Tibial nerve (tissue), 4 donors: ENCODE results near the gene GSK3B. TPM values are rescaled to one million over a fixed set of nuclear protein-coding genes. Genes with fewer than 3 reads are reported as not detected.

Experiments
- DNase-seq, 2 donors: peaks; one replicate each; pipeline ENCODE4 v3.0.0-alpha.2; 2019; ENCODE audit warnings: low spot score in 2 of 2
- H3K27ac ChIP-seq, 4 donors: fragments of 200-600 bp; sonication (generic) in 3 of 4; one replicate each; pipeline ENCODE4 v1.5.1; 2017 to 2019; ENCODE audit warnings: mild to moderate bottlenecking in 1 of 4
- H3K27me3 ChIP-seq, 2 donors: fragments of 200-600 bp; sonication (generic) in 1 of 2; one replicate each; pipeline versions ENCODE4 v1.5.1 to v1.6.0; 2017 to 2019
- H3K36me3 ChIP-seq, 3 donors: fragments of 200-600 bp; sonication (generic); one replicate each; pipeline ENCODE4 v1.5.1; 2018 to 2019
- H3K4me1 ChIP-seq, 4 donors: fragments of 200-600 bp; sonication (generic) in 3 of 4; one replicate each; pipeline ENCODE4 v1.5.1; 2017 to 2019
- H3K4me3 ChIP-seq, 4 donors: fragments of 200-600 bp; sonication (generic) in 3 of 4; one replicate each; pipeline ENCODE4 v1.5.1; 2017 to 2019; ENCODE audit warnings: mild to moderate bottlenecking in 1 of 4, moderate library complexity in 1 of 4
- H3K9me3 ChIP-seq, 4 donors: fragments of 200-600 bp; sonication (generic) in 3 of 4; one replicate each; pipeline ENCODE4 v1.5.1; 2017 to 2019
- CTCF ChIP-seq, 5 experiments: fragments of 200-600 bp in 3 of 5; fragments of 450-650 bp in 2 of 5; sonication (generic) in 3 of 5; IDR thresholded peaks; one replicate each; pipeline ENCODE4 v1.5.1; 2016 to 2019; ENCODE audit warnings: antibody characterized with exemption in 5 of 5, mild to moderate bottlenecking in 3 of 5, moderate library complexity in 2 of 5
- EP300 ChIP-seq, 2 donors: sonication (generic); formaldehyde crosslinking; IDR thresholded peaks; one replicate each; pipeline ENCODE4 v1.6.1; 2017; ENCODE audit warnings: antibody characterized with exemption in 2 of 2, mild to moderate bottlenecking in 1 of 2
- POLR2A ChIP-seq, 2 donors: fragments of 450-650 bp; IDR thresholded peaks; one replicate each; pipeline ENCODE4 v1.6.1; 2017; ENCODE audit warnings: antibody characterized with exemption in 2 of 2, mild to moderate bottlenecking in 2 of 2, moderate library complexity in 2 of 2
- WGBS, 2 donors: methylation state at CpG; one replicate each; pipeline ENCODE4 v1.1.5; 2018; 5-methylcytosine and 5-hydroxymethylcytosine counted together
- total RNA-seq, 4 donors: library from RNA; depleted of rRNA; stranded (reverse); fragments of >200 nt; gene quantifications; one replicate each; pipeline ENCODE4 v1.1.0, GENCODE V29; 2016

The GSK3B gene
- total RNA-seq, 4 donors from 2014 or later: 22.6 to 39.3 (median 28.5) TPM

GRCh38 chr3:119934249-119934648, 160.0 kb downstream of the GSK3B start:
- Histone ChIP-seq H3K9me3 (peaks cover 0 to 5% (median 0%) of the 10 kb centered on the region in 4 donors), H3K4me1 (peaks cover 0 to 14% (median 0%) of the 10 kb centered on the region in 4 donors), H3K27ac (no peak overlapping the region), H3K36me3 (no peaks in the 10 kb centered on the region), H3K27me3 (no peaks in the 10 kb centered on the region), H3K4me3 (no peak overlapping the region)
- 89 to 91% methylated on average over 3 of the region's 3 CpGs for WGBS, 2 donors
- no peak for DNase-seq
- TF ChIP-seq EP300 (IDR thresholded peaks at IDR 0.05): no peak
- TF ChIP-seq POLR2A (IDR thresholded peaks at IDR 0.05): no peak
- TF ChIP-seq CTCF (IDR thresholded peaks at IDR 0.05): no peak

- peaks cover 0 to 5% (median 0%) of the 10 kb centered on the region in 4 donors for H3K9me3 ChIP-seq
- WGBS, 2 donors: 68 to 78% methylated on average over 5 of the region's 5 CpGs
Measured at GRCh38 chr3:119933207-119933606, 161.0 kb downstream of the GSK3B start.

GRCh38 chr3:119930286-119930685, 164.0 kb downstream of the GSK3B start:
- no peaks in the 10 kb centered on the region for H3K27me3 ChIP-seq
- TF ChIP-seq POLR2A (IDR thresholded peaks at IDR 0.05): no peak
- no peak for TF ChIP-seq EP300 (IDR thresholded peaks at IDR 0.05)
- no peak for TF ChIP-seq CTCF (IDR thresholded peaks at IDR 0.05)
- no peak overlapping the region for H3K4me3 ChIP-seq
- no peaks in the 10 kb centered on the region for H3K36me3 ChIP-seq
- H3K27ac ChIP-seq: no peak overlapping the region
- H3K4me1 ChIP-seq: peaks cover 0 to 14% (median 0%) of the 10 kb centered on the region in 4 donors
- H3K9me3 ChIP-seq: no peaks in the 10 kb centered on the region
- WGBS, 2 donors: 82 to 96% methylated on average over 1 of the region's 1 CpG
- no peak for DNase-seq

More at GRCh38 chr3:119933207-119933606, 161.0 kb downstream of the GSK3B start:
- H3K27ac ChIP-seq: no peak overlapping the region
- TF ChIP-seq CTCF (IDR thresholded peaks at IDR 0.05) (no peak), EP300 (IDR thresholded peaks at IDR 0.05) (no peak), POLR2A (IDR thresholded peaks at IDR 0.05) (no peak)
- H3K36me3 ChIP-seq: no peaks in the 10 kb centered on the region
- H3K27me3 ChIP-seq: no peaks in the 10 kb centered on the region
- H3K4me1 ChIP-seq: peaks cover 0 to 14% (median 0%) of the 10 kb centered on the region in 4 donors
- DNase-seq: no peak
- no peak overlapping the region for H3K4me3 ChIP-seq

GRCh38 chr3:119927190-119927589, 167.1 kb downstream of the GSK3B start:
- 95 to 98% methylated on average over 2 of the region's 2 CpGs for WGBS, 2 donors

More at GRCh38 chr3:119927190-119927589, 167.1 kb downstream of the GSK3B start:
- H3K4me3 ChIP-seq: no peak overlapping the region
- H3K36me3 ChIP-seq: no peaks in the 10 kb centered on the region
- no peak for DNase-seq
- H3K4me1 ChIP-seq: peaks cover 0 to 14% (median 0%) of the 10 kb centered on the region in 4 donors
- H3K27ac ChIP-seq: no peak overlapping the region
- H3K9me3 ChIP-seq: no peaks in the 10 kb centered on the region
- TF ChIP-seq EP300 (IDR thresholded peaks at IDR 0.05): no peak
- no peak for TF ChIP-seq POLR2A (IDR thresholded peaks at IDR 0.05)
- TF ChIP-seq CTCF (IDR thresholded peaks at IDR 0.05): no peak
- H3K27me3 ChIP-seq: no peaks in the 10 kb centered on the region
